ENCODE measurements around the gene MUC20.
"Not testable (repeated sequence)": the region's sequence is repeated elsewhere in the genome, so short reads cannot be mapped to it uniquely, and the experiment has no call there.

The MUC20 gene

GRCh38 chr3:195777975-195778374, 57.2 kb downstream of the MUC20 start:
- no peak for DNase-seq

GRCh38 chr3:195781236-195781635, 60.5 kb downstream of the MUC20 start:
- DNase-seq = not testable (repeated sequence)

Measured in activated T-cell treated with anti-CD3 and anti-CD28 coated beads for 4 hours (primary cell).